LNCAP (cell line): ENCODE results near the gene MUC4.

Experiments
- TF ChIP-seq, protein P1 (sequence below): fragments of 450-650 bp; IDR thresholded peaks from 2 replicates; pipeline ENCODE4 v1.5.1; 2017; ENCODE audit warnings: mild to moderate bottlenecking

MUC4 gene

DNA sequence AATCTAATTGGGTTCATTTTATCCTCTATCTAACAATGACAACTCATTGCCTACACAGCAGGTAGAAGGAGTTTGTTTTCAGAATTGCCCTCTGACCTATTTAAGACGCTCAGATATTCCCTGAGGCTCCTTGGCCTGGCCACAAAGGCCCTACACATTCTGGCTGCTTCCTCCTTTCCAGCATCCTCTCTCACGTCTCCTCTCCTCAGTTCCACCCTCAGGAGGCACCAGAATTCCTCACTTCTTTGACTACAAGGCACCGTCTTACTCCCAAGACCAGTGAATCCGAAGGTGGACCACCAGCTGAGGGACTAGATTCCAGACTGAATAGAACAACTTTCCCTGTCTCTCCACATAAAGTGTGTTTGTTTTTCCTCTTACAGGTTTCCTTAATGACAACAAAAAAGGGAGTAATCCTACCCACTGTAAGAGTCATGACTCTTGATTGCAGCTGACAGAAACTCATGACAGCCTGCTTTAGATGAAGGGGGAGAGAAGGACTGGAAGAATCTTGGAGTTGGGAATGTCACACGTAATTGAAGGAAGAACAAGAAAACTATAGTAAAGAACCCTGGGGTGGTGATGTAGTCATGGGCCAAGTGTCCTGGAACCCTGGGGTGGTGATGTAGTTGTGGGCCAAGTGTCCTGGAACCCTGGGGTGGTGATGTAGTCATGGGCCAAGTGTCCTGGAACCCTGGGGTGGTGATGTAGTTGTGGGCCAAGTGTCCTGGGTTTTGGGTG is 112.9 kb downstream of the MUC4 start:
- TF ChIP-seq, protein P1, sequence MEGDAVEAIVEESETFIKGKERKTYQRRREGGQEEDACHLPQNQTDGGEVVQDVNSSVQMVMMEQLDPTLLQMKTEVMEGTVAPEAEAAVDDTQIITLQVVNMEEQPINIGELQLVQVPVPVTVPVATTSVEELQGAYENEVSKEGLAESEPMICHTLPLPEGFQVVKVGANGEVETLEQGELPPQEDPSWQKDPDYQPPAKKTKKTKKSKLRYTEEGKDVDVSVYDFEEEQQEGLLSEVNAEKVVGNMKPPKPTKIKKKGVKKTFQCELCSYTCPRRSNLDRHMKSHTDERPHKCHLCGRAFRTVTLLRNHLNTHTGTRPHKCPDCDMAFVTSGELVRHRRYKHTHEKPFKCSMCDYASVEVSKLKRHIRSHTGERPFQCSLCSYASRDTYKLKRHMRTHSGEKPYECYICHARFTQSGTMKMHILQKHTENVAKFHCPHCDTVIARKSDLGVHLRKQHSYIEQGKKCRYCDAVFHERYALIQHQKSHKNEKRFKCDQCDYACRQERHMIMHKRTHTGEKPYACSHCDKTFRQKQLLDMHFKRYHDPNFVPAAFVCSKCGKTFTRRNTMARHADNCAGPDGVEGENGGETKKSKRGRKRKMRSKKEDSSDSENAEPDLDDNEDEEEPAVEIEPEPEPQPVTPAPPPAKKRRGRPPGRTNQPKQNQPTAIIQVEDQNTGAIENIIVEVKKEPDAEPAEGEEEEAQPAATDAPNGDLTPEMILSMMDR: no peak

DNA sequence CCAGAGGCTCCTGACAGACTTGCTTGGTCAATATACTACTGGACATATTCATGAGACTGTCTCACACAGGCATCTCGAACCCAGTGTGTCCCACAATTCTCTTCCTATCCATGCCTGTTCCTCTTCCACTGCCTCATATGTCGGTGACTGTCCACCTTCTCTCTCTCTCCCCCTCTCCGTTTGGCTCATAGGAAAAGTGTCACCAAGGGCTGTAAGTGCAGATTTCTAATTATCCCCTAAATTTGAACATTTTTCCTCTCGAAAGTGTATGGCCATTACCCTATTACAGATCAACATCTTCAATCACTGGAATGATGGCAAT is 113.4 kb downstream of the MUC4 start:
- TF ChIP-seq, protein P1: no peak

- TF ChIP-seq, protein P1: no peak
Observed at GRCh38 chr3:195697582-195698324, 114.0 kb downstream of the MUC4 start.
